GM23338 (cell line): ENCODE measurements around the gene ATF7. TPM values are rescaled to one million over a fixed set of nuclear protein-coding genes. Genes with fewer than 3 reads are reported as not detected.

ENCODE experiments used
- ATAC-seq: fragments of 200-7000 bp; cut with Tn5 transposase; 3 replicates; pipeline ENCODE4 v1.9.1; 2020
- DNase-seq: peaks from one replicate; pipeline ENCODE4 v3.0.0-alpha.2; 2015; ENCODE audit warnings: low spot score
- H2AFZ ChIP-seq: fragments of 200-600 bp; sonication (generic); 2 replicates; pipeline ENCODE4 v1.8.0; 2016; ENCODE audit warnings: antibody characterized with exemption, mild to moderate bottlenecking, moderate library complexity
- H3F3A ChIP-seq: fragments of 200-600 bp; sonication (generic); replicated peaks from 2 replicates; pipeline ENCODE4 v1.8.0; 2017; ENCODE audit warnings: antibody characterized with exemption, mixed run types, low read depth
- H3K27ac ChIP-seq: fragments of 200-600 bp; sonication (generic); 2 replicates; pipeline ENCODE4 v1.6.1; 2016; ENCODE audit warnings: low read depth
- H3K27me3 ChIP-seq: fragments of 200-600 bp; sonication (generic); 2 replicates; pipeline ENCODE4 v1.8.0; 2016; ENCODE audit warnings: mild to moderate bottlenecking, mixed run types, moderate library complexity; ENCODE audit not compliant: insufficient read depth
- H3K36me3 ChIP-seq: fragments of 200-600 bp; sonication (generic); 2 replicates; pipeline ENCODE4 v1.8.0; 2016; ENCODE audit warnings: mild to moderate bottlenecking; ENCODE audit not compliant: insufficient read depth
- H3K4me1 ChIP-seq: fragments of 200-600 bp; sonication (generic); 2 replicates; pipeline ENCODE4 v1.8.0; 2016; ENCODE audit warnings: mild to moderate bottlenecking, moderate library complexity; ENCODE audit not compliant: insufficient read depth
- H3K4me2 ChIP-seq: fragments of 200-600 bp; sonication (generic); 2 replicates; pipeline ENCODE4 v1.7.1; 2017; ENCODE audit warnings: mixed run types
- H3K4me3 ChIP-seq: fragments of 200-600 bp; sonication (generic); 2 replicates; pipeline ENCODE4 v1.6.1; 2016; ENCODE audit warnings: mixed run types
- H3K79me2 ChIP-seq: fragments of 200-600 bp; sonication (generic); replicated peaks from 2 replicates; pipeline ENCODE4 v1.8.0; 2017; ENCODE audit warnings: mild to moderate bottlenecking; ENCODE audit not compliant: insufficient read depth
- H3K9me2 ChIP-seq: fragments of 200-600 bp; sonication (generic); 2 replicates; pipeline ENCODE4 v1.8.0; 2017; ENCODE audit not compliant: insufficient read depth
- H4K20me1 ChIP-seq: fragments of 200-600 bp; sonication (generic); replicated peaks from 2 replicates; pipeline ENCODE4 v1.8.0; 2017; ENCODE audit warnings: mild to moderate bottlenecking; ENCODE audit not compliant: insufficient read depth
- H3K27ac Mint-ChIP-seq: 2 replicates; pipeline ENCODE4 v1.8.0; 2020; ENCODE audit warnings: inconsistent platforms, mild to moderate bottlenecking, moderate library complexity, mixed read lengths
- H3K27me3 Mint-ChIP-seq: 3 replicates; pipeline ENCODE4 v1.8.0; 2022; ENCODE audit warnings: low read depth, mild to moderate bottlenecking, moderate library complexity, mixed read lengths, inconsistent platforms; ENCODE audit not compliant: insufficient read depth, poor library complexity
- H3K36me3 Mint-ChIP-seq: 3 replicates; pipeline ENCODE4 v1.8.0; 2021; ENCODE audit warnings: low read depth, mild to moderate bottlenecking, inconsistent platforms, moderate library complexity, mixed read lengths
- H3K4me1 Mint-ChIP-seq: 3 replicates; pipeline ENCODE4 v1.8.0; 2020; ENCODE audit warnings: mild to moderate bottlenecking, inconsistent platforms, mixed read lengths
- H3K4me3 Mint-ChIP-seq: 3 replicates; pipeline ENCODE4 v1.8.0; 2021; ENCODE audit warnings: moderate library complexity, mild to moderate bottlenecking, inconsistent platforms, mixed read lengths
- H3K9me3 Mint-ChIP-seq: 3 replicates; pipeline ENCODE4 v1.8.0; 2020; ENCODE audit warnings: moderate library complexity, mild to moderate bottlenecking, inconsistent platforms, mixed read lengths
- CREB1 ChIP-seq: fragments of 250-450 bp; sonication (Bioruptor Pico); IDR thresholded peaks from 2 replicates; pipeline ENCODE4 v1.5.0; 2020; ENCODE audit warnings: low read depth, mild to moderate bottlenecking, moderate library complexity
- EZH2 ChIP-seq: fragments of 200-600 bp; sonication (generic); IDR thresholded peaks from one replicate; pipeline ENCODE4 v1.8.0; 2017; ENCODE audit warnings: antibody characterized with exemption, mild to moderate bottlenecking, low read depth; ENCODE audit not compliant: unreplicated experiment
- JUNB ChIP-seq: IDR thresholded peaks from one replicate; pipeline ENCODE4 v1.6.1; 2016; ENCODE audit warnings: antibody characterized with exemption; ENCODE audit not compliant: unreplicated experiment
- POLR2AphosphoS5 ChIP-seq: IDR thresholded peaks from 2 replicates; pipeline ENCODE4 v1.6.1; 2016; ENCODE audit warnings: antibody characterized with exemption, low read depth
- STAT1 ChIP-seq: IDR thresholded peaks from one replicate; pipeline ENCODE4 v1.6.1; 2016; ENCODE audit warnings: antibody characterized with exemption; ENCODE audit not compliant: unreplicated experiment
- ZNF331 ChIP-seq: fragments of 250-450 bp; sonication (Bioruptor Pico); IDR thresholded peaks from 2 replicates; pipeline ENCODE4 v1.5.0; 2020; ENCODE audit warnings: low read depth, mild to moderate bottlenecking, moderate library complexity
- polyA plus RNA-seq: library from polyadenylated mRNA; unstranded; fragments of >200 nt; fragmentation: Nextera tagmentation; extraction: Ambion mirVana; gene quantifications from 2 replicates; pipeline ENCODE4 v1.2.1, GENCODE V29; 2016
- total RNA-seq: library from RNA; depleted of rRNA; stranded (reverse); fragments of >200 nt; shearing (Covaris generic); gene quantifications from 2 replicates; pipeline ENCODE4 v1.2.3, GENCODE V29; 2014
- TF ChIP-seq, protein P1 (sequence below): fragments of 250-450 bp; sonication (Bioruptor Pico); IDR thresholded peaks from 2 replicates; pipeline ENCODE4 v1.5.0; 2020; ENCODE audit warnings: mild to moderate bottlenecking, moderate library complexity
- TF ChIP-seq, protein P2 (sequence below): IDR thresholded peaks from one replicate; pipeline ENCODE4 v1.6.1; 2018; ENCODE audit warnings: antibody characterized with exemption; ENCODE audit not compliant: unreplicated experiment

The ATF7 gene
- total and polyA plus RNA-seq, 2 experiments from 2014 or later, result 13.9 to 16.3 TPM

DNA sequence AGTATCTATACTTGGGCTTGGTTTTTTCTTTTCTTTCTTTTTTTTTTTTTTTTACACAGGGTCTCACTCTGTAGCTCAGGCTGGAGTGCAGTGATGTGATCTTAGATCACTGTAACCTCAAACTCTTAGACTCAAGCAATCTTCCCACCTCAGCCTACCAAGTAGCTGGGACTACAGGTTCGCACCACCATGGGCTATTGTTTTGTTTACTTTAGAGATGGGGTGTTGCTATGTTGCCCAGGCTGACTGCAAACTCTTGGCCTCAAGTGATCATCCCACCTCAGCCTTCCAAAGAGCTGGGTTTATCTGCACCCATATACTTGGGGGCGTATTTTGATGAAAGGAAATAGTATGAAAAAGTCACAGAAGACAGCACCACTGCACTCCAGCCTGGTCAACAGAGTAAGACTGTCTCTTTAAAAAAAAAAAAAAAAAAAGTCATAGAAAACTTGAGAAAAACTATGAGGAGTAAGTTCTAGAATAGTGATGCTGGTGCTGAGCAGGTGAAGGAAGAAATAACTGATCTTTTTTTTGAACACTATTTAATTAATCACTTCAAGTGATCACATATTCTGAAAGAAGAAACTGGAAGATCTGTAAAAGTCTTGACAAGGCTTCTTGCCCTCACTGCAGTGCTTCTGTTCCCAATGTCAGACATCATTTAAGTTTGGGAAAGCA, 65.1 kb downstream of the ATF7 start (continued):
- TF ChIP-seq, protein P1, sequence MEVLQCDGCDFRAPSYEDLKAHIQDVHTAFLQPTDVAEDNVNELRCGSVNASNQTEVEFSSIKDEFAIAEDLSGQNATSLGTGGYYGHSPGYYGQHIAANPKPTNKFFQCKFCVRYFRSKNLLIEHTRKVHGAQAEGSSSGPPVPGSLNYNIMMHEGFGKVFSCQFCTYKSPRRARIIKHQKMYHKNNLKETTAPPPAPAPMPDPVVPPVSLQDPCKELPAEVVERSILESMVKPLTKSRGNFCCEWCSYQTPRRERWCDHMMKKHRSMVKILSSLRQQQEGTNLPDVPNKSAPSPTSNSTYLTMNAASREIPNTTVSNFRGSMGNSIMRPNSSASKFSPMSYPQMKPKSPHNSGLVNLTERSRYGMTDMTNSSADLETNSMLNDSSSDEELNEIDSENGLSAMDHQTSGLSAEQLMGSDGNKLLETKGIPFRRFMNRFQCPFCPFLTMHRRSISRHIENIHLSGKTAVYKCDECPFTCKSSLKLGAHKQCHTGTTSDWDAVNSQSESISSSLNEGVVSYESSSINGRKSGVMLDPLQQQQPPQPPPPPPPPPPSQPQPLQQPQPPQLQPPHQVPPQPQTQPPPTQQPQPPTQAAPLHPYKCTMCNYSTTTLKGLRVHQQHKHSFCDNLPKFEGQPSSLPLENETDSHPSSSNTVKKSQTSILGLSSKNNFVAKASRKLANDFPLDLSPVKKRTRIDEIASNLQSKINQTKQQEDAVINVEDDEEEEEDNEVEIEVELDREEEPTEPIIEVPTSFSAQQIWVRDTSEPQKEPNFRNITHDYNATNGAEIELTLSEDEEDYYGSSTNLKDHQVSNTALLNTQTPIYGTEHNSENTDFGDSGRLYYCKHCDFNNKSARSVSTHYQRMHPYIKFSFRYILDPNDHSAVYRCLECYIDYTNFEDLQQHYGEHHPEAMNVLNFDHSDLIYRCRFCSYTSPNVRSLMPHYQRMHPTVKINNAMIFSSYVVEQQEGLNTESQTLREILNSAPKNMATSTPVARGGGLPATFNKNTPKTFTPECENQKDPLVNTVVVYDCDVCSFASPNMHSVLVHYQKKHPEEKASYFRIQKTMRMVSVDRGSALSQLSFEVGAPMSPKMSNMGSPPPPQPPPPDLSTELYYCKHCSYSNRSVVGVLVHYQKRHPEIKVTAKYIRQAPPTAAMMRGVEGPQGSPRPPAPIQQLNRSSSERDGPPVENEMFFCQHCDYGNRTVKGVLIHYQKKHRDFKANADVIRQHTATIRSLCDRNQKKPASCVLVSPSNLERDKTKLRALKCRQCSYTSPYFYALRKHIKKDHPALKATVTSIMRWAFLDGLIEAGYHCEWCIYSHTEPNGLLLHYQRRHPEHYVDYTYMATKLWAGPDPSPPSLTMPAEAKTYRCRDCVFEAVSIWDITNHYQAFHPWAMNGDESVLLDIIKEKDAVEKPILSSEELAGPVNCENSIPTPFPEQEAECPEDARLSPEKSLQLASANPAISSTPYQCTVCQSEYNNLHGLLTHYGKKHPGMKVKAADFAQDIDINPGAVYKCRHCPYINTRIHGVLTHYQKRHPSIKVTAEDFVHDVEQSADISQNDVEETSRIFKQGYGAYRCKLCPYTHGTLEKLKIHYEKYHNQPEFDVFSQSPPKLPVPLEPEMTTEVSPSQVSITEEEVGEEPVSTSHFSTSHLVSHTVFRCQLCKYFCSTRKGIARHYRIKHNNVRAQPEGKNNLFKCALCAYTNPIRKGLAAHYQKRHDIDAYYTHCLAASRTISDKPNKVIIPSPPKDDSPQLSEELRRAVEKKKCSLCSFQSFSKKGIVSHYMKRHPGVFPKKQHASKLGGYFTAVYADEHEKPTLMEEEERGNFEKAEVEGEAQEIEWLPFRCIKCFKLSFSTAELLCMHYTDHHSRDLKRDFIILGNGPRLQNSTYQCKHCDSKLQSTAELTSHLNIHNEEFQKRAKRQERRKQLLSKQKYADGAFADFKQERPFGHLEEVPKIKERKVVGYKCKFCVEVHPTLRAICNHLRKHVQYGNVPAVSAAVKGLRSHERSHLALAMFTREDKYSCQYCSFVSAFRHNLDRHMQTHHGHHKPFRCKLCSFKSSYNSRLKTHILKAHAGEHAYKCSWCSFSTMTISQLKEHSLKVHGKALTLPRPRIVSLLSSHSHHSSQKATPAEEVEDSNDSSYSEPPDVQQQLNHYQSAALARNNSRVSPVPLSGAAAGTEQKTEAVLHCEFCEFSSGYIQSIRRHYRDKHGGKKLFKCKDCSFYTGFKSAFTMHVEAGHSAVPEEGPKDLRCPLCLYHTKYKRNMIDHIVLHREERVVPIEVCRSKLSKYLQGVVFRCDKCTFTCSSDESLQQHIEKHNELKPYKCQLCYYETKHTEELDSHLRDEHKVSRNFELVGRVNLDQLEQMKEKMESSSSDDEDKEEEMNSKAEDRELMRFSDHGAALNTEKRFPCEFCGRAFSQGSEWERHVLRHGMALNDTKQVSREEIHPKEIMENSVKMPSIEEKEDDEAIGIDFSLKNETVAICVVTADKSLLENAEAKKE, result no peak
- TF ChIP-seq JUNB, result no peak

DNA sequence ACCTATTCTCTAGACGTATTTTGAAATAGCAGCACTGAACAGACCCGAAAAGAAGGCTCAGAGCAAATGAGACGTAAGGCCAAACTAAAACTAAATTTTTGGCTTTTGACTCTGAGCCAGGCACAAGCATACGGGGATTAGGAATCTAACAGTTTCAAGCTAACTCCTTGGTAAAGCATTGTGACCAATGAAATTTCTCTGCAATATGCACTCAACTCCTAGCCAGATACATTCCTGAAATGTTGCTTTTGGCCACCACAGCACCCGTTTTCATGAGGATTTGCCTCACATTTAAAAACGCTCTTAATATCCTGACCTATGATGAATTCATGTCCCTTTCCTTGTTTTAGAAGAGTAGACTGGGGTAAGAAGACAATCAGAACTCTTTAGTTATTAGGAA, 65.8 kb downstream of the ATF7 start:
- Histone ChIP-seq H3K4me1 (no peaks in the 10 kb centered on the region), H3K4me2 (no peak overlapping the region), H3K36me3 (no peaks in the 10 kb centered on the region), H3K9me2 (no peaks in the 10 kb centered on the region), H3K79me2 (no peaks in the 10 kb centered on the region), H2AFZ (no peak overlapping the region), H3K27me3 (no peaks in the 10 kb centered on the region), H4K20me1 (no peaks in the 10 kb centered on the region), H3K27ac (no peak overlapping the region), H3F3A (no peaks in the 10 kb centered on the region), H3K4me3 (no peak overlapping the region)
- no peak for DNase-seq
- Mint-ChIP-seq H3K27ac (no peak overlapping the region), H3K9me3 (no peaks in the 10 kb centered on the region), H3K4me3 (no peak overlapping the region), H3K36me3 (no peaks in the 10 kb centered on the region), H3K4me1 (no peaks in the 10 kb centered on the region), H3K27me3 (no peaks in the 10 kb centered on the region)
- ATAC-seq, result no peak
- TF ChIP-seq STAT1, result no peak
- TF ChIP-seq POLR2AphosphoS5, result no peak
- TF ChIP-seq ZNF331 (CRISPR knock-in tag), result no peak
- no peak for TF ChIP-seq CREB1
- TF ChIP-seq, protein P2, sequence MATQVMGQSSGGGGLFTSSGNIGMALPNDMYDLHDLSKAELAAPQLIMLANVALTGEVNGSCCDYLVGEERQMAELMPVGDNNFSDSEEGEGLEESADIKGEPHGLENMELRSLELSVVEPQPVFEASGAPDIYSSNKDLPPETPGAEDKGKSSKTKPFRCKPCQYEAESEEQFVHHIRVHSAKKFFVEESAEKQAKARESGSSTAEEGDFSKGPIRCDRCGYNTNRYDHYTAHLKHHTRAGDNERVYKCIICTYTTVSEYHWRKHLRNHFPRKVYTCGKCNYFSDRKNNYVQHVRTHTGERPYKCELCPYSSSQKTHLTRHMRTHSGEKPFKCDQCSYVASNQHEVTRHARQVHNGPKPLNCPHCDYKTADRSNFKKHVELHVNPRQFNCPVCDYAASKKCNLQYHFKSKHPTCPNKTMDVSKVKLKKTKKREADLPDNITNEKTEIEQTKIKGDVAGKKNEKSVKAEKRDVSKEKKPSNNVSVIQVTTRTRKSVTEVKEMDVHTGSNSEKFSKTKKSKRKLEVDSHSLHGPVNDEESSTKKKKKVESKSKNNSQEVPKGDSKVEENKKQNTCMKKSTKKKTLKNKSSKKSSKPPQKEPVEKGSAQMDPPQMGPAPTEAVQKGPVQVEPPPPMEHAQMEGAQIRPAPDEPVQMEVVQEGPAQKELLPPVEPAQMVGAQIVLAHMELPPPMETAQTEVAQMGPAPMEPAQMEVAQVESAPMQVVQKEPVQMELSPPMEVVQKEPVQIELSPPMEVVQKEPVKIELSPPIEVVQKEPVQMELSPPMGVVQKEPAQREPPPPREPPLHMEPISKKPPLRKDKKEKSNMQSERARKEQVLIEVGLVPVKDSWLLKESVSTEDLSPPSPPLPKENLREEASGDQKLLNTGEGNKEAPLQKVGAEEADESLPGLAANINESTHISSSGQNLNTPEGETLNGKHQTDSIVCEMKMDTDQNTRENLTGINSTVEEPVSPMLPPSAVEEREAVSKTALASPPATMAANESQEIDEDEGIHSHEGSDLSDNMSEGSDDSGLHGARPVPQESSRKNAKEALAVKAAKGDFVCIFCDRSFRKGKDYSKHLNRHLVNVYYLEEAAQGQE, result no peak
- TF ChIP-seq EZH2, result no peak
